ENCODE data around the gene RNPS1. TPM values are rescaled to one million over a fixed set of nuclear protein-coding genes. Genes with fewer than 3 reads are reported as not detected.
A peak's percentile ranks its signal among the peaks of the same experiment; 100 is the strongest.

Gene RNPS1
- total and polyA plus RNA-seq, 9 of the 15 experiments (the other 6 are each of a cell fraction or from before 2014, with no cell fraction given) = 44.9 to 338 (median 202) TPM

- no TSS peak for BruUV-seq (replicated peaks)
- Histone ChIP-seq H3K79me2 (ENCODE audit: control insufficient read depth, insufficient read depth, low read length) (peaks cover 25% of the 10 kb centered on the region), H3K4me3 (no peak overlapping the region), H2AFZ (ENCODE audit: low read depth, low read length) (no peak overlapping the region), H3K4me1 (replicated peaks in 1 of 2; ENCODE audit: control insufficient read depth in 2 of 2, insufficient read depth in 2 of 2, low read length in 2 of 2) (peaks cover 0 to 36% of the 10 kb centered on the region in 2 experiments; a peak in 2 of 5 replicates), H3K9me1 (ENCODE audit: control insufficient read depth, insufficient read depth, low read length) (no peaks in the 10 kb centered on the region), H3K27me3 (ENCODE audit: control insufficient read depth in 2 of 2, insufficient read depth in 2 of 2, low read length in 2 of 2) (no peaks in the 10 kb centered on the region), H3K27ac (ENCODE audit: extremely low read depth, low read depth, low read length) (no peak overlapping the region), H4K20me1 (replicated peaks; ENCODE audit: control insufficient read depth, insufficient read depth, low read length) (no peaks in the 10 kb centered on the region), H3K9ac (ENCODE audit: insufficient read depth in 1 of 2, low read depth in 2 of 2, low read length in 2 of 2) (peak overlapping the region in 1 of 2 experiments; percentile 68; a peak in 1 of 4 replicates), H3K9me3 (replicated peaks; ENCODE audit: control insufficient read depth, insufficient read depth, low read depth, low read length) (no peaks in the 10 kb centered on the region), H3K4me2 (ENCODE audit: insufficient read depth, low read length) (no peak overlapping the region), H3K36me3 (ENCODE audit: control insufficient read depth, insufficient read depth, low read length) (peaks cover 75% of the 10 kb centered on the region; the same call in 2 of the 3 replicates)
- peak in 1 of 4 experiments; percentile 46 for DNase-seq (ENCODE audit: extremely low read depth in 1 of 4, low spot score in 3 of 4)
- FAIRE-seq = no peak
- CTCF ChIA-PET (ENCODE audit: low intra/inter-chr PET ratio) = no interaction called here
- no peak for ATAC-seq
- intact Hi-C loops (cut with micrococcal nuclease) (no loop called here), in situ Hi-C loops (cut with MboI) (no loop called here)
- POLR2A ChIA-PET = interaction anchor here (1.0 to 1.4 kb wide), 3 partner anchors 11 to 201 kb away, joined by 3 to 4 read pairs (median 3); no protein-coding TSS in a partner anchor
- 92% methylated on average over 12 of the region's 17 CpGs for WGBS (ENCODE audit: insufficient coverage, low coverage, missing lambda C conversion rate)
- TF ChIP-seq ZNF3 (CRISPR knock-in tag; IDR thresholded peaks at IDR 0.05) (no peak), EGR1 (conservative IDR thresholded peaks at IDR 0.05) (peak; percentile 23), XRCC5 (IDR thresholded peaks at IDR 0.05; ENCODE audit: low read depth, low read length) (no peak), SMC3 (conservative IDR thresholded peaks at IDR 0.05; ENCODE audit: insufficient read depth, low read depth, low read length) (no peak), NR2C1 (IDR thresholded peaks at IDR 0.05) (no peak), NR2C1 (tag; IDR thresholded peaks at IDR 0.05) (no peak), ATF4 (CRISPR knock-in tag; IDR thresholded peaks at IDR 0.05) (no peak), ZNF311 (CRISPR knock-in tag; IDR thresholded peaks at IDR 0.05) (no peak), CREB3L1 (IDR thresholded peaks at IDR 0.05; ENCODE audit: borderline replicate concordance, low read depth) (no peak), RBM17 (IDR thresholded peaks at IDR 0.05; ENCODE audit: borderline replicate concordance, low read depth, low read length) (no peak), RFX1 (IDR thresholded peaks at IDR 0.05) (no peak), POLR2A (conservative IDR thresholded peaks at IDR 0.05) (no peak), POLR3G (IDR thresholded peaks at IDR 0.05; ENCODE audit: extremely low read depth, insufficient read length, insufficient replicate concordance) (no peak), BCOR (IDR thresholded peaks at IDR 0.05) (no peak), CTCFL (IDR thresholded peaks at IDR 0.05; ENCODE audit: borderline replicate concordance, insufficient read depth, low read depth, low read length, poor library complexity, severe bottlenecking) (peak; percentile 56), BACH1 (tag; IDR thresholded peaks at IDR 0.05) (no peak), RBFOX2 (IDR thresholded peaks at IDR 0.05; ENCODE audit: low read depth, low read length) (peak; percentile 39; the same call in 1 of the 2 replicates), NFATC3 (IDR thresholded peaks at IDR 0.05) (no peak), ZBTB26 (CRISPR knock-in tag; IDR thresholded peaks at IDR 0.05) (no peak), HMGN3 (IDR thresholded peaks at IDR 0.05; ENCODE audit: borderline replicate concordance, extremely low read depth, insufficient read length, low read depth, low read length) (peak; percentile 26)
Measured at GRCh38 chr16:2244301-2244700, 23.6 kb downstream of the RNPS1 start.

Data from K562 (cell line).